ENCODE data around the gene ABHD8.

Gene ABHD8

DNA sequence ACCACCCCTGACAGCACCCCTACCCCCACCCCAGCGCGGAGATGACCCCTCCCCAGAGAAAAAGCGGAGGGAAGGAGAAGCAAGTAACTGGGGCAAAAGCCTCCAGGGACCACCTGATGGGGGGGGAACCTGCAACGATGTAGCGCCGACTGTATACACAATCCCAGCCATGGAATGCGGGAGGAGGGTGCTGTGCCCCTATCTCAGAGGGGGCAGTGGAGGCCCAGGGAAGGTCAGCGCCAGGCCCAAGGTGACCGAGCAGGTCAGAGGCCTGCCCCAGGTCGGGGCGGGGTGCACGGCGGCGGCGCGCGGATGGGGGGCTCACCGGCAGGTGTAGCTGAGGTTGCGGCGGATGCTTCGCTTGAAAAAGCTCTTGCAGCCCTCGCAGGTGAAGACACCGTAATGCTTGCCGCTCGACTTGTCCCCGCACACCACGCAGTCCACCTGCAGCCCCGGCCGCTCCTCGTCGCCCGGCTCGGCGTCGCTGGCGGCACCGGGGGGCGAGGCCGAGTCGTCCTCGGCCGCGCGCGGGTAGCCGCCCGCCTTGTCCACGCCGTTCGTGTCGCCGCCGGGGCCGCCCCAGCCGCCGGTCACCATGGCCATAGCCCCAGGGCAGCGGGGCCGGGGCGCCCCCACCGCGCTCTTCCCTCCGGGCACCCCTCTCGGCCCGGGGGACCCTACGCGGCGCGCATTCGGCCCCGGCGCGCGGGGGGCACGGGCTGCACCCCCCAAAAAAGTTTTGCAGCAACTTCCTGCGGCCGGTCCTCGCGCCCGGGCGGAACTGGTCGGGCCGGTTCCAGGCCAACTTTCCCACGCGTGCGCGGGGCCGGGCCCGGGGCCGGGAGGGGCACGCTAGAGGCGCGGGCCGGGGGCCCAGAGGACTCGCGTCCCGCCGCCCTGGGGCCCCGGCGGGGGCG, 58.3 kb downstream of the ABHD8 start:
- H3K4me2 ChIP-seq, result peak overlapping the region; percentile 92
- H3K36me3 ChIP-seq, result peaks cover 15% of the 10 kb centered on the region
- peaks cover 53% of the 10 kb centered on the region for H4K20me1 ChIP-seq
- peak overlapping the region; percentile 90 for H3K4me3 ChIP-seq
- peaks cover 66% of the 10 kb centered on the region for H3K4me1 ChIP-seq
- TF ChIP-seq Cebpa-rat (IDR thresholded peaks at IDR 0.05), result no peak
- H3K27ac ChIP-seq, result peak overlapping the region; percentile 91
- no peaks in the 10 kb centered on the region for H3K9me3 ChIP-seq
- no peaks in the 10 kb centered on the region for H3K27me3 ChIP-seq
- H3K9ac ChIP-seq, result peak overlapping the region; percentile 85

DNA sequence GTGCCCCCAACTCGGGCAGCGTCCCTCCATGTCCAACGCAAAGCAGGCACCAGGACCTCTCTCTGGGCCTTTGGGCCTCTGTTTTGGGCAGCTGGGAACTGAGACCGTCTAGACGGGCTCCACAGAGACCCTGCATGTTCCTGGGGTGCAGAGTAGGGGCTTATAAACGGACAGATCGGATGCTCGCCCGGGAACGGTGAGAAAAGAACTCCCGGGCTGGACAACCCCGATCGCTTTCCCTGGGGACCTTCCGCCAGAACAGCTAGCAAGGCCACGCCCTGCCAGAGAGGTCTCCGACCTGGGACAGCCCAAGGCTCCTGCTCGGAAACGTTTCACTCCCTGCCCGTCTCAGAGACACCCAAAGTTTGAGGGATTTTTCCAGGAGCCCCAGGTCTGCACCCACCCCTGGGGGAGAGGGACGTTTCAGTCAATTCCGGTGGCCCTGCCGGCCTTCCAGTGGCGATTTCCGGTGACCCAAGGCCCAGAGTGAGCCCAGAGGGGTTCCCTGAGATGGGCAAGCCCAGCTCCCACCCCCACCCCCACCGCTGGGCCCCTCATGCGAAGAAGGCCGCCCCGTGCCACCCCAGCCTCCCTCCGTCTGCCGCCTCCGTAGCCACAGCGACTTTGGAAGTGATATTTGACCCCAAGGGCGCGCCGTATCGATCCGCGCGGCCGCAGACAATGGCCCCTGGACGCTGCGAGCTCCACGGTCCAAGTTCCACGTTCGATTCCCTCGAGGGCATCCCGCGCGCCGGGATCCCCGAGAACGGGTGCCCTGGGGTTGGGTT, 59.2 kb downstream of the ABHD8 start:
- Histone ChIP-seq H3K27ac (peak overlapping the region; percentile 91), H4K20me1 (peaks cover 54% of the 10 kb centered on the region), H3K9ac (peak overlapping the region; percentile 85), H3K9me3 (no peaks in the 10 kb centered on the region), H3K36me3 (peaks cover 23% of the 10 kb centered on the region), H3K27me3 (no peaks in the 10 kb centered on the region), H3K4me1 (peaks cover 65% of the 10 kb centered on the region), H3K4me3 (peak overlapping the region; percentile 90), H3K4me2 (peak overlapping the region; percentile 92)
- no peak for TF ChIP-seq Cebpa-rat (IDR thresholded peaks at IDR 0.05)

DNA sequence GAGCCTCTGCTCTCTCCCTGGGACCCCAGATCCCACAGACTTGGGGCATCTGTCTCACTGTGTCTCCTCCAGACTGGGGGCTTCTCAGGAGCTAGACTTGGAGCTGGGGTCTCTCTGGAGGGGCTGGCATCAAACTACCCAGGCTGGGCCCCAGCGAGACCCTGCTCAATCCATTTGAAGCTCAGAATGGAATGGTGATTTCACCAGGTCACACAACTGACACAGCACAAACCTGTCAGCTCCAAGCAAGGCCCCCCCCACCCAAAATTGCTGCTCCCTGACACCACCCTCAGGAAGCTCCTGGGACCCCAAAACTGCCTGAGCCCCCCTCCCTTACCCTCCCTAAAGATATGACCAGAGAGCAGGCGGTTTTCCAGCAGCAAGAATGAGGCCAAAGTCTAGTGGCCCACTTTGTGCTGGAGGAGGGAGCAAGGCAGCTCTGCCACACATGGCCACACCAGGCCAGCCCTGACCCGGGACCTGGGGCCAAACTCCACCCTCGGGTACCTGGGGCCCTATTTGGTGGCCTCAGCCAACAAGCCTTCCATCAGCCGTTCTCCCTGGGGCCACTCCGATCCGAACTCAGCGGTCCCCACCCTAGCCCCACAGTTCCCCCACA, 59.9 kb downstream of the ABHD8 start:
- Histone ChIP-seq H3K27me3 (no peaks in the 10 kb centered on the region), H3K4me1 (peaks cover 61% of the 10 kb centered on the region), H3K9ac (peak overlapping the region; percentile 85), H4K20me1 (peaks cover 61% of the 10 kb centered on the region), H3K4me3 (peak overlapping the region; percentile 90), H3K36me3 (peaks cover 30% of the 10 kb centered on the region), H3K9me3 (no peaks in the 10 kb centered on the region), H3K4me2 (peak overlapping the region; percentile 92), H3K27ac (peak overlapping the region; percentile 91)
- TF ChIP-seq Cebpa-rat (IDR thresholded peaks at IDR 0.05), result no peak

DNA sequence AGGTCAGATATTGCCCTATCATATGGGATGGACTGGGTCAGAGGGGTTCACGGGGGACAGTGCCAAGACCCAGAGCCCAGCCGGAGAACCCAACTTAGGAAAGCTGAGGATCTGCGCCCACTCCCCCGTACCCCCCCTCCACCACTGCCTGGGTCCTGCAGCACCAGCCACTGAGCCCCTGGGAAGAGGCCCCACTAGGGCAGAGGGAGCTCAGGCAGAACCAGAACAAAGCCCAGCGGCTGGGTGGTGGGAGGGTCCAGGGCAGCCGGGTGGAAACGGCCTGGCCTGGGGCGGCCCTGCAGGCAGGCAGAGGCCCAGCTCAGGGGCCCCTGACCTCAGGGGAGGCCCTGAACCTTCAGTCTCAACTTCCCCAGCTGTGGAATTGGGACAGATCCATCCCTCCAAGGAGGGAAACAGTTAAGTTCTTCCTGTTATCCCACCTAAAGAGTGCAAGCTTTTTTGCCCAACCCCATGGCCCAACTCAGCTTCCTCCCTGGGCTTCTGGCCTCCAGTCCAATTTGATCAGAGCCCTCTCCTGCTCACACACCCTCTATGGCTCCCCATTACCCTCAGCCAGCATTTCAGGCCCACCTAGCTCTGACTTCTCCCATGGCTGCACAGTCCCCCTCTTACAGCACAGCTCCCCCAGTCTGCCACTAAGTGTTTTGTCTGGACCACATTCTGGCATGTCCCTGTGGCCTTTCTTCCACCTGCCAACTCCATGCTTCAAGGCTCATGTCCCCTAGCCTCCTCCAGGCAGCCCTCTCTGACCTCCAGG, 60.6 kb downstream of the ABHD8 start:
- Histone ChIP-seq H3K4me3 (peak overlapping the region; percentile 90), H3K27me3 (no peaks in the 10 kb centered on the region), H3K9me3 (no peaks in the 10 kb centered on the region), H3K4me1 (peaks cover 54% of the 10 kb centered on the region), H3K36me3 (peaks cover 37% of the 10 kb centered on the region), H4K20me1 (peaks cover 68% of the 10 kb centered on the region), H3K4me2 (peak overlapping the region; percentile 92), H3K27ac (peak overlapping the region; percentile 47; the same call in 1 of the 2 replicates), H3K9ac (peak overlapping the region; percentile 85; the same call in 1 of the 2 replicates)
- TF ChIP-seq Cebpa-rat (IDR thresholded peaks at IDR 0.05), result no peak
